SU-DHL-6 (cell line): ENCODE data around the gene LRP1B.

Source experiments
- CTCF ChIP-seq: fragments of 200-600 bp; sonication (generic); IDR thresholded peaks from one replicate; pipeline ENCODE4 v1.5.1; 2017; ENCODE audit warnings: antibody characterized with exemption, mild to moderate bottlenecking, low read length, moderate library complexity; ENCODE audit not compliant: insufficient read depth, poor library complexity, severe bottlenecking
- EZH2phosphoT487 ChIP-seq: fragments of 200-600 bp; sonication (generic), shearing (Covaris generic); conservative IDR thresholded peaks from 2 replicates; pipeline ENCODE4 v1.6.1; 2018; ENCODE audit warnings: mild to moderate bottlenecking, antibody characterized with exemption, low read length, moderate library complexity, mixed read lengths

- TF ChIP-seq CTCF, result no peak
- TF ChIP-seq EZH2phosphoT487, result no peak
Measured at GRCh38 chr2:141517180-141517851, 613.5 kb downstream of the LRP1B start.
